PFSK-1 (cell line): ENCODE results near the gene PREX1.

Source experiments
- POLR2AphosphoS5 ChIP-seq: IDR thresholded peaks from 2 replicates; pipeline ENCODE4 v1.6.1; 2012; ENCODE audit warnings: low read depth, mild to moderate bottlenecking, control low read depth, low read length, moderate library complexity
- SIN3A ChIP-seq: IDR thresholded peaks from 2 replicates; pipeline ENCODE4 v1.6.1; 2012; ENCODE audit warnings: mild to moderate bottlenecking, low read length, moderate library complexity, borderline replicate concordance; ENCODE audit not compliant: insufficient read depth
- TAF1 ChIP-seq: IDR thresholded peaks from 2 replicates; pipeline ENCODE4 v1.6.1; 2012; ENCODE audit warnings: low read length, control low read depth, borderline replicate concordance; ENCODE audit not compliant: insufficient read depth

DNA sequence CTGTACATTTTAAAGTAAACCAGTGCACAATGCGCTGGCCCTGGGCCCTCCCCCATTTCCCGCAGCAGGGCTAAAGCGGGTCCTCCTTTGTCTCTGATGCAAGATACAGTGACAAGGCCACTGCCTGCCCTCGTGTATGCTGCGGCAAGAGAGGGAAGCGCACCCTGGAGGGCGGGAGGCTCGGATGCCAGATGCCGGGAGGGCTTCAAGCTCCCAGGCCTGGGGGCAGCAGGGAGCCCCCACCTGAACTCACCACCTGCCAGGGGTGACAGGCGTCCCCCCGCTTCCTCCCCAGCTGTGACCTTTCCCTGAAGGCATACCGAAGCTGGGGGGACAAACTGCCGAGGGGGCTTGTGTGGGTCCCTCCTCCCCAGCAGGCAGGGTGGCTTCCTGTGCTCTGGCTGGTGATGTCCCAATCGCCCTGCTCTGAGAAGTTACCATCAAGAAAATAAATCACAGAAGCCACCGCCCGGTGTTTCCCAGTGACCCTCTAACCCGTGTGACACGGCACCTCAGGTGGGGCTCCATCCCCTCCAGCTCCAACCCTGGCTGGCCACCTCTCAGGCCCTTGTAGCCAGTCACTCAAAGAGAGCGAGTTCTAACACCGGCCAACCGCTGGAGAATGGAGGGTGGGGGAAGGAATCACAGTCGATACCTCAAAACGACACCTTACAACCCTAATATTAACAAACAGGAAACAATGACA lies 203.3 kb downstream of the PREX1 start:
- TF ChIP-seq POLR2AphosphoS5: no peak
- TF ChIP-seq SIN3A: no peak
- no peak for TF ChIP-seq TAF1
